Liver (tissue), 3 donors: Measurements from ENCODE around the gene RAB37.

ENCODE experiments used
- CTCF ChIP-seq: fragments of 150-350 bp; IDR thresholded peaks from 2 replicates; pipeline ENCODE4 v1.5.1; 2017; ENCODE audit warnings: improper control_type of control experiment, low read depth, low read length; ENCODE audit not compliant: missing input control
- GABPA ChIP-seq, 2 donors: IDR thresholded peaks in 1 of 2; conservative IDR thresholded peaks in 1 of 2; 2 replicates each; pipeline ENCODE4 v1.6.1; 2016; ENCODE audit warnings: antibody characterized with exemption in 2 of 2, mild to moderate bottlenecking in 1 of 2, moderate library complexity in 1 of 2
- HNF4G ChIP-seq: IDR thresholded peaks from 2 replicates; pipeline ENCODE4 v1.6.1; 2016; ENCODE audit warnings: antibody characterized with exemption
- JUND ChIP-seq, 2 donors: IDR thresholded peaks; 2 replicates each; pipeline ENCODE4 v1.6.1; 2016; ENCODE audit warnings: antibody characterized with exemption in 2 of 2
- RAD21 ChIP-seq, 2 donors: IDR thresholded peaks; 2 replicates each; pipeline ENCODE4 v1.6.1; 2016; ENCODE audit warnings: antibody characterized with exemption in 2 of 2, mild to moderate bottlenecking in 2 of 2
- REST ChIP-seq: IDR thresholded peaks from 2 replicates; pipeline ENCODE4 v1.6.1; 2016; ENCODE audit warnings: antibody characterized with exemption, mild to moderate bottlenecking
- SP1 ChIP-seq: IDR thresholded peaks from 2 replicates; pipeline ENCODE4 v1.6.1; 2018; ENCODE audit warnings: antibody characterized with exemption, mild to moderate bottlenecking
- TAF1 ChIP-seq: conservative IDR thresholded peaks from 2 replicates; pipeline ENCODE4 v1.6.1; 2016; ENCODE audit warnings: antibody characterized with exemption, mild to moderate bottlenecking
- YY1 ChIP-seq: IDR thresholded peaks from 2 replicates; pipeline ENCODE4 v1.6.1; 2016; ENCODE audit warnings: antibody characterized with exemption, mild to moderate bottlenecking
- TF ChIP-seq, protein P1 (sequence below): IDR thresholded peaks from 2 replicates; pipeline ENCODE4 v1.6.1; 2016; ENCODE audit warnings: antibody characterized with exemption
- TF ChIP-seq, protein P2 (sequence below): IDR thresholded peaks from 2 replicates; pipeline ENCODE4 v1.6.1; 2016; ENCODE audit warnings: antibody characterized with exemption
- donor health status: healthy.
- donor health status: healthy.

DNA sequence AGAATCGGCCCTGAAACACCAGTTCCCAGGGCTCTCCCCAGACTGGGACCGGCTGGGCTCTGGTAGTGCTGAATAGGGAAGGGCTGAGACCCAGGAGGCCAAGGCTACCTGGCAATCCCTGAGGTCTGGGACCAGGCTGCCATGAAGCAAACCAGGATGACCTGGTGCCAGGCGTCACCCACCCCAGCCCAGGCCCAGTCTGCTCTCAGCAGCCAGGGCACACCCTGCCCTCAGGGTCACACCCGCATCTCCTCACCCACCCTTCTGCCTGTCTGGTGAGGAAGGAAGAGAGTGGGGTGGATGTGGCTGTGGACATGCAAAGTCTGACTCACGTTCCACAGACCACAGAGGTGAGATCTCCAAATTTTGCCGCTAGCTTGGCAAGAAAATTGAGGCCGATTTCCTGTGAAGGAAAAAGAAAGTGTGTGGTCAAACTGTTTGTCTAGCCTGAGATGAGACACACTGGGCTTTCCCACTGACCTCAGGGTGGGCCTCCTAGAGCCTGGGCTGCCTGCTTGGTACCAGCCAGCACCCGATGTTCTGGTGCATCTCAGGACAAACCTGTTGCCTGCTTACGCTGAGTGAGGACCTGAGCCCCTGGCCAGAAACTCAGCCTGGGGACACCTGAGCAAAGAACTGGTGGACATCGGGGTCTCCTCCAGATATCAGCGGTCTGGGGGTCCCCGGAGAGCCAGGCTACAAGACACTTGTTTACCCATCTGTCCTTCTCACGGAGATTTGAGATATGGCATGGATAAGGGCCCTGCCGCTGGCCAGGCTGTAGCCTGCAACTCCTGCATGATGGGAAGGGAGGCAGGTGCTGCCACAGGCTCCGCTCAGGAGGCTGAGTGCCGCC is 6.3 kb upstream of the RAB37 start:
- TF ChIP-seq GABPA (IDR thresholded peaks at IDR 0.05 in 1 of 2, conservative IDR thresholded peaks at IDR 0.05 in 1 of 2) = no peak
- no peak for TF ChIP-seq CTCF
- TF ChIP-seq JUND (IDR thresholded peaks at IDR 0.05) = no peak
- TF ChIP-seq RAD21 (IDR thresholded peaks at IDR 0.05) = no peak
- TF ChIP-seq REST = no peak
- TF ChIP-seq, protein P1, sequence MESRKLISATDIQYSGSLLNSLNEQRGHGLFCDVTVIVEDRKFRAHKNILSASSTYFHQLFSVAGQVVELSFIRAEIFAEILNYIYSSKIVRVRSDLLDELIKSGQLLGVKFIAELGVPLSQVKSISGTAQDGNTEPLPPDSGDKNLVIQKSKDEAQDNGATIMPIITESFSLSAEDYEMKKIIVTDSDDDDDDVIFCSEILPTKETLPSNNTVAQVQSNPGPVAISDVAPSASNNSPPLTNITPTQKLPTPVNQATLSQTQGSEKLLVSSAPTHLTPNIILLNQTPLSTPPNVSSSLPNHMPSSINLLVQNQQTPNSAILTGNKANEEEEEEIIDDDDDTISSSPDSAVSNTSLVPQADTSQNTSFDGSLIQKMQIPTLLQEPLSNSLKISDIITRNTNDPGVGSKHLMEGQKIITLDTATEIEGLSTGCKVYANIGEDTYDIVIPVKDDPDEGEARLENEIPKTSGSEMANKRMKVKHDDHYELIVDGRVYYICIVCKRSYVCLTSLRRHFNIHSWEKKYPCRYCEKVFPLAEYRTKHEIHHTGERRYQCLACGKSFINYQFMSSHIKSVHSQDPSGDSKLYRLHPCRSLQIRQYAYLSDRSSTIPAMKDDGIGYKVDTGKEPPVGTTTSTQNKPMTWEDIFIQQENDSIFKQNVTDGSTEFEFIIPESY = no peak
- TF ChIP-seq, protein P2, sequence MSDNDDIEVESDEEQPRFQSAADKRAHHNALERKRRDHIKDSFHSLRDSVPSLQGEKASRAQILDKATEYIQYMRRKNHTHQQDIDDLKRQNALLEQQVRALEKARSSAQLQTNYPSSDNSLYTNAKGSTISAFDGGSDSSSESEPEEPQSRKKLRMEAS = no peak
- no peak for TF ChIP-seq TAF1
- no peak for TF ChIP-seq HNF4G
- no peak for TF ChIP-seq SP1
- TF ChIP-seq YY1 = no peak
